HT1080 (cell line): ENCODE measurements around the gene EIF2AK2. TPM values are rescaled to one million over a fixed set of nuclear protein-coding genes. Genes with fewer than 3 reads are reported as not detected.

Experiments
- DNase-seq: peaks from one replicate; pipeline ENCODE4 v3.0.0-alpha.2; 2015; ENCODE audit warnings: low read depth
- total RNA-seq: library from RNA; depleted of rRNA; stranded (reverse); fragments of >200 nt; shearing (Covaris generic); gene quantifications from 2 replicates; pipeline ENCODE4 v1.2.3, GENCODE V29; 2014

EIF2AK2 gene
- total RNA-seq, 1 experiment from 2014 or later = 24.5 TPM

- no peak for DNase-seq
These were observed 17.0 kb upstream of the EIF2AK2 start for GRCh38 chr2:37173741-37174140.

DNA sequence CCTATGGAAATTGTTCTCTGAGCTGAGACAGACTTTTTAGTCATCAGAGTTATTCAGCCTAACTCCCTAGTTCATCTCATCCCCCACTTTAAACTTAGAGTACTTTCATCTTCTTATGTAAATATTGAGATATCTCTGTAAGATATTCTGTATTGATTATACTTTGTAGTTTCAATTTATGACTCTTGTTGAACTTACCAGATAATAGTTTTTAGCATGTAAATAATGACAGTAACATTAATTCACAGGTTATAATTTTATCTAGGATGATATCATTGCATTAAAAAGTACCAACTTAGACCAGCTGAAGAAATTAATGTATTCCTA lies 14.8 kb upstream of the EIF2AK2 start:
- no peak for DNase-seq

GRCh38 chr2:37168217-37168981 lies 11.6 kb upstream of the EIF2AK2 start:
- peak; percentile 60 for DNase-seq

- no peak for DNase-seq
These were observed 10.9 kb upstream of the EIF2AK2 start for GRCh38 chr2:37167636-37168180.

DNA sequence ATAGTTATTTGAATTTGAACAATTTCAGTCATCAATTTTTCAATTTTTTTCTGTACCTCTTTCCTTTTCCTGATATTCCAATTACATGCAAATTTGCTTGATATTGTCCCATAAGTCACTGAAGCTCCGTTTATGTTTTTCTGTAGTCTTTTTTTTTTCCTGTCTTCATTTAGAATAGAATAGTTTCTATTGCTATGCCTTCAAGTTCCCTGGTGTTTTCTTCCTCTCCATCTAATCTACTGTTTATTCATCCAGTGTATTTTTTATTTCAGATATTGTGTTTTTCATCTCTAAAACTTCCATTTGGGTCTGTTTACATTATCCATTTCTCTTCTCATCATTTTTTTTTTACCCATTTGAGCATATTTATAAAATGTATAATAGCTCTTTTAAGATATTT lies 8.0 kb upstream of the EIF2AK2 start:
- DNase-seq = no peak

- DNase-seq = peak; percentile 50
These were observed 516 bp downstream of the EIF2AK2 start for GRCh38 chr2:37156071-37156856.

- DNase-seq = no peak
These were observed 2.0 kb downstream of the EIF2AK2 start for GRCh38 chr2:37154785-37155184.

DNA sequence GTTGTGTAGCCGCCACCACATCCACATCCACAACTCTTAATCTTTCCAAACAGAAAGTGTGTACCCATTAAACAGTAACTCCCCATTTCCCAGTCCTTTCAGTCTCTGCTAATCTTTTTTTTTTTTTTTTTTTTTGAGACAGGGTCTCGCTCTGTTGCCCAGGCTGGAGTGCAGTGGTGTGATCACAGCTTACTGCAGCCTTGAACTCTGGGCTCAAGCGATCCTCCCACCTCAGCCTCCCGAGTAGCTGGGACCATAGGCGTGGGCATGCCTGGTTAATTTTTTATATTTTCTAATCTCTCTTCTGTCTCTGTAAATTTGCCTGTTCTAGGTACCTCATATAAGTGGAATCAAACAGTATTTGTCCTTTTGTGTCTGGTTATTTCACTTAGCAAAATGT lies 3.6 kb downstream of the EIF2AK2 start:
- no peak for DNase-seq

- no peak for DNase-seq
These were observed 7.0 kb downstream of the EIF2AK2 start for GRCh38 chr2:37149626-37150322.

DNA sequence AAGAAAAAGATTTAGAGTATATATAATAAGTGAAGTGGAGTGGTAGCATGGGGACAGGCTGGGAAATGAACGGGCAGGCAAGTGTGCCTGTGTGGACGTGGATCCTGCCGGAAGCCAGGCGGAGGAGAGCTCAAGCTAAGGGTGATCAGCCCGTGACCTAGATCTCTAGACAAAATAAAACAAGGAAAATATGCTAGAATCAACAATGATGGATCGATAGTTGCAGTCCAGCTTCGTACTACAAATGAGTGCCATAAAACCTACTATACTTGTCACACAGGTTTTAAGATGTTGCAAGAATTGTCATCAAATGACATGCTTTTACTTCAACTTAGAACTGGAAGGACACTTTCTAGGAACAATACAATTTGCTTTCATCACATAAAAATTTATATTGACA lies 8.5 kb downstream of the EIF2AK2 start:
- DNase-seq = no peak

DNA sequence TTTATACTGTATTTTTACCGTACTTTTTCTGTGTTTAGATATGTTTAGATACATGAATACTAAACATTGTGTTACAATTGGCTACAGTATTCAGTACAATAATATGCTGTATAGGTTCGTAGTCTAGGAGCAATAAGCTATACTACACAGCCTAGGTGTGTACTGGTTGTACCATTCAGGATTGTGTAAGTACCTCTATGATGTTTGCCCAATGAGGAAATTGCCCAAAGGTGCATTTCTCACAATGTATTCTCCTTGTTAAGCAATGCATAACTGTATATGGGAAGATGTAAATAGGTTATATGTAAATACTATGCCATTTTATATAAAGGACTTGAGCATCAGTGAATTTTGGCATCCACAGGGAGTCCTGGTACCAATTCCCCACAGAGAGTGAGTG lies 10.7 kb downstream of the EIF2AK2 start:
- no peak for DNase-seq

DNA sequence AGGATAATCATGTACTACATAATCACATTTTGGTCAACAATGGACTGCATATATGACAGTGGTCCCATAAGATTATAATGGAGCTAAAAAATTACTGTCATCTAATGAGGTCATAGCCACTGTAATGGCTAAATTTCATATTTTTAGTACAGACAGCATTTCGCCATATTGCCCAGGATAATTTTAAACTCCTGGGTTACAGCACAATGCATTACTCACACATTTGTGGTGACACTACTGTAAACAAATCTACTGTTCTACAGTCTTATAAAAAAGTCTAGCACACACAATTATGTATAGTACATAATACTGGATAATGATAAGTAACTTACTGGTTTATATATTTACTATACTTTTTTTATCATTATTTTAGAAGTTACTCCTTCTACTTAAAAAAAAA lies 12.8 kb downstream of the EIF2AK2 start:
- DNase-seq = no peak

GRCh38 chr2:37142546-37142945 lies 14.2 kb downstream of the EIF2AK2 start:
- DNase-seq = no peak

GRCh38 chr2:37132914-37133313 lies 23.9 kb downstream of the EIF2AK2 start:
- DNase-seq = no peak

- DNase-seq = no peak
These were observed 31.4 kb downstream of the EIF2AK2 start for GRCh38 chr2:37125416-37125815.

GRCh38 chr2:37119157-37119556 lies 37.6 kb downstream of the EIF2AK2 start:
- no peak for DNase-seq

- no peak for DNase-seq
These were observed 39.2 kb downstream of the EIF2AK2 start for GRCh38 chr2:37117566-37117965.

DNA sequence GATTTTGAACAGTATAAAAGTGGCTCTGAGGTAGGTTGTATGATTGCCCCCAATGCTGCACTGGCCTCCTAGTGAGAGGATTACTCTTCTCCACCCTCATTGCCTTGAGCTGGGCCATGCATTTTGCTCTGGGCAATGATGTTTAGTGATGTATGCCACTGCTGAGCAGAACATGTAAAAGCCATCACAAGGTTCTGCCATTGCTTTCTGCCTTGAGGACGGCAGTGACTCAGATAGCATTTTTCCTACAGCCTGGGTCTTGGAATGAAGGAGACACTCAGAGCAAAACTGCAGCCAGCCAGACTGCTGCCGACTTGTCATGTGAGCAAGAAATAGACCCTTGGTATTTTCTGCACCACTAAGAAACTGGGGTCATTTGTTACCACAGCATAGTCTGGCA lies 44.8 kb downstream of the EIF2AK2 start:
- DNase-seq = no peak

- DNase-seq = no peak
These were observed 46.2 kb downstream of the EIF2AK2 start for GRCh38 chr2:37110306-37111212.

DNA sequence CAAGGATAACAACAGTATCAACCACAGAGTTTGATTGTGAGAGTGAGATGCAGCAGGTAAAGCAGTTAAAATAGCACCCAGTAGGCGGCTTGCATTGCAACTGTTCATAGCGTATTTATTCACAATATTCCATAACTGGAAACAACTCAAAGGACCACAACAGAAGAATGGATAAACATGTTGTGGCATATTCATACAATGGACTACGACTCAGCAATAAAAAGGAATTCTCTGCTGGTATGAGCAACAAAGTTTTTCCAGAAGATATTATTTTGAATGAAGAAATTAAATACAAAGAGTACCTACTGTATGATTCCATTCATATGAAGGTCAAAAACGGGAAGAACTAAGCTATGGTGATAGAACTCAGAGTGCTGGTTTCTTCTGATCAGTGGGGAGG lies 47.3 kb downstream of the EIF2AK2 start:
- DNase-seq = no peak

DNA sequence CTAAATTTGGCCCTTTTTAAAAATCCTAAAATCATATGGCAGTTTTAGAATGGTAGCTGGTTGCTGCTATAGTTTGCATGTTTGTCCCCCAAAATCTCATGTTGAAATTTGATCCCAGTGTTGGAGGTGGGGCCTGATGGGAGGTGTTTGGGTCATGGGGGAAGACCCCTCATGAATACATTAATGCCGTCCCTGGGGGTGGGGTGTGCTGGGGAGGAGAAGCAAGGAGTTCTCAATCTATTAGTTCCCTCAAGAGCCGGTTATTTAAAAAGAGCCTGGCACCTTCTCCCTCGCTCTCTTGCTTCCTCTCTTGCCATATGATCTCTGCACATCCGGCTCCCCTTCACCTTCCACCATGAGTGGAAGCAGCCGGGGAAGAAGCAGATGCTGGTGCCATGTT lies 51.6 kb downstream of the EIF2AK2 start:
- no peak for DNase-seq
